K562 (cell line): Measurements from ENCODE around the gene NINL. TPM values are rescaled to one million over a fixed set of nuclear protein-coding genes. Genes with fewer than 3 reads are reported as not detected.

ENCODE experiments used
- CREM ChIP-seq: IDR thresholded peaks from 2 replicates; pipeline ENCODE4 v1.6.1; 2014; ENCODE audit warnings: antibody characterized with exemption, low read depth
- ESRRB ChIP-seq: fragments of 250-450 bp; sonication (Bioruptor Pico); IDR thresholded peaks from 2 replicates; pipeline ENCODE4 v1.5.0; 2020; ENCODE audit warnings: mild to moderate bottlenecking, moderate library complexity, borderline replicate concordance
- ETV1 ChIP-seq: fragments of 450-650 bp; conservative IDR thresholded peaks from 2 replicates; pipeline ENCODE4 v1.6.1; 2016; ENCODE audit warnings: missing genetic modification characterization, control low read depth, low read depth, missing compliant biosample characterization
- EWSR1 ChIP-seq: fragments of 450-650 bp; IDR thresholded peaks from 2 replicates; pipeline ENCODE4 v1.6.1; 2018; ENCODE audit warnings: borderline replicate concordance, mild to moderate bottlenecking, low read depth, moderate library complexity; ENCODE audit not compliant: partially characterized antibody
- FIP1L1 ChIP-seq: fragments of 200-400 bp; formaldehyde crosslinking; IDR thresholded peaks from 2 replicates; pipeline ENCODE4 v1.6.1; 2018; ENCODE audit warnings: mild to moderate bottlenecking, low read depth, low read length; ENCODE audit not compliant: poor library complexity, severe bottlenecking
- HMGN3 ChIP-seq: IDR thresholded peaks from 2 replicates; pipeline ENCODE4 v1.6.1; 2011; ENCODE audit warnings: borderline replicate concordance, low read depth, mild to moderate bottlenecking, mixed read lengths, low read length; ENCODE audit not compliant: insufficient read length; ENCODE audit errors: extremely low read depth
- KLF10 ChIP-seq: fragments of 250-450 bp; sonication (Bioruptor Pico); IDR thresholded peaks from 2 replicates; pipeline ENCODE4 v1.6.1; 2021; ENCODE audit warnings: matching md5 sums
- ZNF174 ChIP-seq: fragments of 250-450 bp; sonication (Bioruptor Pico); IDR thresholded peaks from 2 replicates; pipeline ENCODE4 v1.4.0; 2020; ENCODE audit warnings: mild to moderate bottlenecking
- ZNF184 ChIP-seq: sonication (generic); formaldehyde crosslinking; IDR thresholded peaks from 2 replicates; pipeline ENCODE4 v1.5.0; 2020; ENCODE audit warnings: missing genetic modification reagents
- ZNF592 ChIP-seq: fragments of 450-650 bp; IDR thresholded peaks from 2 replicates; pipeline ENCODE4 v1.6.1; 2017; ENCODE audit warnings: antibody characterized with exemption, mild to moderate bottlenecking
- polyA plus RNA-seq, 8 experiments: library from polyadenylated mRNA; depleted of rRNA in 4 of 8; stranded (reverse) in 5 of 8; unstranded in 3 of 8; fragments of >200 nt; fragmentation: Nextera tagmentation in 2 of 8; fragmentation: Illumina TruSeq in 1 of 8; extraction: Ambion mirVana in 2 of 8; extraction: Trizol in 1 of 8; gene quantifications; 2 replicates each; pipeline versions ENCODE4 v1.2.1 to v1.2.3, GENCODE V29; 2011 to 2014; ENCODE audit warnings: inconsistent platforms in 1 of 8, missing spikeins in 1 of 8
- total RNA-seq, 7 experiments: library from RNA; depleted of rRNA in 6 of 7; stranded (reverse); fragments of >200 nt in 6 of 7; fragmentation: Illumina TruSeq in 2 of 7; extraction: Trizol in 2 of 7; gene quantifications; 2 replicates each; pipeline versions ENCODE4 v1.2.1 to v1.2.3, GENCODE V29; 2011 to 2021; ENCODE audit warnings: low replicate concordance in 1 of 7
- TF ChIP-seq, protein P1 (sequence below): fragments of 450-650 bp; IDR thresholded peaks from 2 replicates; pipeline ENCODE4 v1.6.1; 2014; ENCODE audit warnings: low read depth, mild to moderate bottlenecking, moderate library complexity, borderline replicate concordance
- TF ChIP-seq, protein P2 (sequence below), 2 experiments: fragments of 450-650 bp; conservative IDR thresholded peaks; 2 replicates each; pipeline ENCODE4 v1.6.1; 2017; ENCODE audit warnings: mild to moderate bottlenecking in 2 of 2, moderate library complexity in 2 of 2

NINL gene
- total and polyA plus RNA-seq, 9 of the 15 experiments (the other 6 are each of a cell fraction or from before 2014, with no cell fraction given): 0.03 to 0.22 (median 0.05) TPM; not detected in 5

GRCh38 chr20:25526446-25526845 lies 58.9 kb downstream of the NINL start (continued):
- no peak for TF ChIP-seq FIP1L1
- TF ChIP-seq, protein P1, sequence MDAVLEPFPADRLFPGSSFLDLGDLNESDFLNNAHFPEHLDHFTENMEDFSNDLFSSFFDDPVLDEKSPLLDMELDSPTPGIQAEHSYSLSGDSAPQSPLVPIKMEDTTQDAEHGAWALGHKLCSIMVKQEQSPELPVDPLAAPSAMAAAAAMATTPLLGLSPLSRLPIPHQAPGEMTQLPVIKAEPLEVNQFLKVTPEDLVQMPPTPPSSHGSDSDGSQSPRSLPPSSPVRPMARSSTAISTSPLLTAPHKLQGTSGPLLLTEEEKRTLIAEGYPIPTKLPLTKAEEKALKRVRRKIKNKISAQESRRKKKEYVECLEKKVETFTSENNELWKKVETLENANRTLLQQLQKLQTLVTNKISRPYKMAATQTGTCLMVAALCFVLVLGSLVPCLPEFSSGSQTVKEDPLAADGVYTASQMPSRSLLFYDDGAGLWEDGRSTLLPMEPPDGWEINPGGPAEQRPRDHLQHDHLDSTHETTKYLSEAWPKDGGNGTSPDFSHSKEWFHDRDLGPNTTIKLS: no peak
- no peak for TF ChIP-seq ETV1 (tag)
- no peak for TF ChIP-seq HMGN3
- TF ChIP-seq ZNF174: no peak
- TF ChIP-seq ZNF184 (CRISPR knock-in tag): no peak
- TF ChIP-seq, protein P2, sequence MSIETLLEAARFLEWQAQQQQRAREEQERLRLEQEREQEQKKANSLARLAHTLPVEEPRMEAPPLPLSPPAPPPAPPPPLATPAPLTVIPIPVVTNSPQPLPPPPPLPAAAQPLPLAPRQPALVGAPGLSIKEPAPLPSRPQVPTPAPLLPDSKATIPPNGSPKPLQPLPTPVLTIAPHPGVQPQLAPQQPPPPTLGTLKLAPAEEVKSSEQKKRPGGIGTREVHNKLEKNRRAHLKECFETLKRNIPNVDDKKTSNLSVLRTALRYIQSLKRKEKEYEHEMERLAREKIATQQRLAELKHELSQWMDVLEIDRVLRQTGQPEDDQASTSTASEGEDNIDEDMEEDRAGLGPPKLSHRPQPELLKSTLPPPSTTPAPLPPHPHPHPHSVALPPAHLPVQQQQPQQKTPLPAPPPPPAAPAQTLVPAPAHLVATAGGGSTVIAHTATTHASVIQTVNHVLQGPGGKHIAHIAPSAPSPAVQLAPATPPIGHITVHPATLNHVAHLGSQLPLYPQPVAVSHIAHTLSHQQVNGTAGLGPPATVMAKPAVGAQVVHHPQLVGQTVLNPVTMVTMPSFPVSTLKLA (conservative IDR thresholded peaks at IDR 0.05): no peak
- no peak for TF ChIP-seq EWSR1
- TF ChIP-seq ESRRB (CRISPR knock-in tag): no peak
- no peak for TF ChIP-seq ZNF592
- no peak for TF ChIP-seq CREM
- TF ChIP-seq KLF10 (CRISPR knock-in tag): no peak
- TF ChIP-seq, all 486 proteins: peak for 0
